Anterior cingulate cortex (tissue), 58 donors: Measurements from ENCODE around the gene LPP.
"Not testable (repeated sequence)": the region's sequence is repeated elsewhere in the genome, so short reads cannot be mapped to it uniquely, and the experiment has no call there.

ENCODE experiments used
- DNase-seq, 58 donors: peaks; one replicate each; lab custom pipeline; 2025; lab: John Stamatoyannopoulos, UW

Gene LPP

GRCh38 chr3:188416041-188416440, 262.1 kb downstream of the LPP start:
- DNase-seq, result no peak

- no peak for DNase-seq
These were observed 263.3 kb downstream of the LPP start for GRCh38 chr3:188417271-188417696.

- no peak for DNase-seq
These were observed 263.8 kb downstream of the LPP start for GRCh38 chr3:188417766-188418165.

GRCh38 chr3:188421151-188421821, 267.3 kb downstream of the LPP start:
- no peak for DNase-seq

GRCh38 chr3:188421836-188422540, 268.0 kb downstream of the LPP start:
- DNase-seq, result peak in 1 of 58 donors; percentile 5

- DNase-seq, result not testable (repeated sequence)
These were observed 274.0 kb downstream of the LPP start for GRCh38 chr3:188427981-188428380.

- no peak for DNase-seq
These were observed 277.1 kb downstream of the LPP start for GRCh38 chr3:188431040-188431439.

- DNase-seq, result no peak
These were observed 277.6 kb downstream of the LPP start for GRCh38 chr3:188431553-188431952.

- no peak for DNase-seq
These were observed 279.0 kb downstream of the LPP start for GRCh38 chr3:188432802-188433520.

GRCh38 chr3:188433521-188434150, 279.7 kb downstream of the LPP start:
- no peak for DNase-seq

- DNase-seq, result no peak
These were observed 280.6 kb downstream of the LPP start for GRCh38 chr3:188434594-188434993.

- DNase-seq, result no peak
These were observed 281.3 kb downstream of the LPP start for GRCh38 chr3:188435266-188435665.

GRCh38 chr3:188437926-188438325, 284.0 kb downstream of the LPP start:
- no peak for DNase-seq

GRCh38 chr3:188439080-188439479, 285.1 kb downstream of the LPP start:
- peak in 1 of 58 donors; percentile 2 for DNase-seq

- no peak for DNase-seq
These were observed 286.5 kb downstream of the LPP start for GRCh38 chr3:188440340-188440972.

GRCh38 chr3:188442430-188442829, 288.5 kb downstream of the LPP start:
- no peak for DNase-seq

GRCh38 chr3:188445175-188445574, 291.2 kb downstream of the LPP start:
- DNase-seq, result not testable (repeated sequence)

GRCh38 chr3:188446014-188446413, 292.1 kb downstream of the LPP start:
- no peak for DNase-seq

GRCh38 chr3:188446766-188447165, 292.8 kb downstream of the LPP start:
- DNase-seq, result no peak

GRCh38 chr3:188448813-188449212, 294.9 kb downstream of the LPP start:
- no peak for DNase-seq
